GM21526 (cell line): Measurements from ENCODE around the gene FERMT2.

ENCODE experiments used
- ATAC-seq: cut with Tn5 transposase; IDR thresholded peaks from one replicate; pipeline ENCODE4 v1.9.1; 2021; ENCODE audit warnings: moderate library complexity; ENCODE audit not compliant: unreplicated experiment, low FRiP score

FERMT2 gene

DNA sequence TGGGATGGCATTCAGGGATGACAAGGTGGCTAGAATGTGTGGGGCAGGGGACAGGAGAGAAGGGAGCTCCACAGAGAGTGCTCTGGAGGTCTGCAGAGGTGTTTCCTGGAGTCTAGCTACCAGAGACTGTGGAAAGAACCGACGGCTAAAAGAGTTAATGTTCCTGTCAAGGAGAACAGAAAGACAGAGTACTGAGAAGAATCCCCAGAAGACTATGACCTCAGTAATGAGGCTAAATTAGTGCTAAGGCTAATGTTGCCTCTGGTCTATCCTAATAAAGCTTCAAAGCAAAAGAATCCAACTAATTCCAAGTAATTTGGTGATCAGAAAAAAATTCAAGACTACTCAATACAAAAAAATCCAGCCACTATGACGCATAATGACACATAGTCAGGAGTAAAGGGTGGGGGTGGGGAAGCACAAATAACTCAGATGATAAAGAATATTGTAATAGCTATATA lies 44.7 kb downstream of the FERMT2 start:
- ATAC-seq: no peak

- ATAC-seq: no peak
Measured at GRCh38 chr14:52902971-52903619, 47.8 kb downstream of the FERMT2 start.

DNA sequence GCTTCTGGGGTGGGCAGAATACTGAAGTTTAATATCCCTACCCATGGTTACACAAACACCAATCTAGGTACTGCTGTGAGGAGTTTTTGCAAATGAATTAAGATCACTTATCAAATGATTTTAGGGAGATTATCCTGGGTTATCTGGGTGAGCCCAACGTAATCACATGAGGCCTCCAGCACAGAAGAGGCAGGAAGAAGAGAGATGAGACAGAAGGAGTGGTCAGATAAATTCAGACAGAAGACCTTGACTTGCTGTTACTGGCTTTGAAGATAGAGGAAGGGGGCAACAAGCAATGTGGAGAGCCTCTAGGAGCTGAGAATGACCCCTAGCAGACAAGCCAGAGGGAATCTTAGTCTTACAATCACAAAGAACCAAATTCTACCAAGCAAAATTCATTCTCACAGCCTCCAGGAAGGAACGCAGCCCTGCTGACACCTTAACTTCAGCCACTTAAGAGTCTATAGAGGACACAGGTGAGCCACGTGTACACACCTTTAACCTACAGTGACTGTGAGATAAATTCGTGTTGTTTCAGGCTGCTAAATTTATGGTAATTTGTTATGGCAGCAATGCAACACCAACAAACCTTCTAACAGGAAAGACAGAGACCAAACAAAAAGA lies 49.4 kb downstream of the FERMT2 start:
- no peak for ATAC-seq

DNA sequence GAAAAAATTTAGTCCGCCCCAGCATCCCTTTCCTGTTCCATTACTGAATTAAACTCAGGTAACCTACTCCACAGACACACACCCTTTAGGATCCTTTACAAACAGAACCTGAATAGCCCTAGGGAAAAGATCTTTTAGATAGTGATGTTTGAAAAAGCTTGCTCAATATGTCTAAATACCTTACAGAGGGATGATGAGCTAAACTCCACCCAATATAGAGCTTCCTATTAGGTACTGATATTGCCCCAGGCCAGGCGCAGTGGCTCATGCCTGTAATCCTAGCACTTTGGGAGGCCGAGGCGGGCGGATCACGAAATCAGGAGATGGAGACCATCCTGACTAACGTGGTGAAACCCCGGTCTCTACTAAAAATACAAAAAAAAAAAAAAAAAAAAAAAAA lies 50.1 kb downstream of the FERMT2 start:
- no peak for ATAC-seq

DNA sequence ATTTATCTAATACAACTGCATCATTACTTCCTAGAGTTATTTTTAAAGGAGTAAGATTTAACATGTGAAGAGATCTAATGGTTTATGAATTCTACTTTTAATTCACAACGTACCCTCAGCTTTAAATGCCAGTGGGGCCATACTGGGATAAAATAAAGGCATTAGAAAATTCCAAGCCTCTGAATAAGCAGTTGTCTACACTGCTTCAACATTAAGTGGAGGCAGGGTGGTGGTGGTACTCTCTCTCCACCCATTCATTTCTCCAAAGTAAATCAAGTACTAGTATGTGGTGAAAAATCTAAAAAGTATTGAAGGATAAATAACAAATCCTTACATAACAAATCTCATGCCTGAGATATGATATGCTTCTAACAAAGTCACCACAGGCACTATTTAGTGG lies 52.4 kb downstream of the FERMT2 start:
- ATAC-seq: no peak

- ATAC-seq: no peak
Measured at GRCh38 chr14:52895000-52895399, 55.9 kb downstream of the FERMT2 start.

DNA sequence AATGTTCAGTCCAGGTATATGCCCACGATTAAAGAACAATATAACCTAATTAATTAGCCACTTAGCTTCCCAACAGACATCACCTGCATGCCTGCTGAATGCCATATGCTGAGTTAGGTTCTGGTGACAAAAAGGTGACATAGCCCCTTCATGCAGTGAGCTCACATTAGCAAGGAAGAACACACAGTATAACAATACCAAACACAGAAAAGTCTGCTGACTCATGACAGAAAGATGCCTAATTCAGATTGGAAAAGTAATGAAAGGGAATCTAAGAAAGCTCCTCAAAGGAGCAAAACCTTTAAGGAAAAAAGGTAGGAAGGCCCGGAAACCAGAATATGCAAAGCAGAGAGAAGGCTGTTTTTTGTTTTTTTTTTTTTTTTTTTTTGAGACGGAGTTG lies 59.0 kb downstream of the FERMT2 start:
- ATAC-seq: no peak

GRCh38 chr14:52888839-52889838 lies 61.7 kb downstream of the FERMT2 start:
- no peak for ATAC-seq

GRCh38 chr14:52888159-52888558 lies 62.7 kb downstream of the FERMT2 start:
- no peak for ATAC-seq

- ATAC-seq: no peak
Measured at GRCh38 chr14:52885230-52885629, 65.6 kb downstream of the FERMT2 start.

DNA sequence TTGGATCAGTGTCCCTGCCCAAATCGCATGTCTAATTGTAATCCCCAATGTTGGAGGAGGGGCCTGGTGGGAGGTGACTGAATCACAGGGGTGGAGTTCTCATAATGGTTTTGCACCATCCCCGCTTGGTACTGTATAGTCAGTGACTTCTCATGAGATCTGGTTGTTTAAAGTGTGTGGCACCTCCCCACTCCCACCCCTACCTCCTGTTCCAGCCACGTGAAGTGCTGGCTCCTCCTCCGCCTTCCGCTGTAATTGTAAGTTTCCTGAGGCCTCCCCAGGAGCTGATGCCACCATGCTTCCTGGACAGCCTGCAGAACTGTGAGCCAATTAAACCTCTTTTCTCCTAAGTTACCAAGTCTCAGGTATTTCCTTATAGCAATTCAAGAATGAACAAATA lies 67.2 kb downstream of the FERMT2 start:
- no peak for ATAC-seq

- ATAC-seq: no peak
Measured at GRCh38 chr14:52882824-52883223, 68.0 kb downstream of the FERMT2 start.

GRCh38 chr14:52879958-52880357 lies 70.9 kb downstream of the FERMT2 start:
- ATAC-seq: no peak

GRCh38 chr14:52878946-52879345 lies 71.9 kb downstream of the FERMT2 start:
- no peak for ATAC-seq

GRCh38 chr14:52878469-52878868 lies 72.4 kb downstream of the FERMT2 start:
- no peak for ATAC-seq

- ATAC-seq: no peak
Measured at GRCh38 chr14:52877628-52878027, 73.2 kb downstream of the FERMT2 start.

DNA sequence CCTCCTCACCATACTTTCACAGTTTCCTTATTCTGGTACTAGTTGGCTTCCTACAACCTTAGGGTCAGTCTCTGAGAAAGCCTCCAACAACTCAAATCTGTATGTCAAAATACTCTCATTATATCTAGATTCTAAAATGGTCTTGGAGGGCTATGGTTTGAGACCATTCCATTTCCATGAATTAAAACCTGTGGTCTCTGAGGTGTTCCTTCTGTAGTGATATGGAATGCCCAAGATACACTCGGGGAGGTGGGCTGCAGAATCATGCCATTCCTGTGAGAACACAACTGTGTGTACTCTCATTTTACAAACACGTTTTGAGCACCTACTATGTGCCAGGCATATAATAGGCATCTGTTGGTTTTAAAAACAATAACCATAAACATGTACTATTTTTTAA lies 74.0 kb downstream of the FERMT2 start:
- ATAC-seq: no peak

- ATAC-seq: no peak
Measured at GRCh38 chr14:52876311-52876710, 74.5 kb downstream of the FERMT2 start.

- ATAC-seq: no peak
Measured at GRCh38 chr14:52875707-52876106, 75.1 kb downstream of the FERMT2 start.

GRCh38 chr14:52874389-52874788 lies 76.5 kb downstream of the FERMT2 start:
- ATAC-seq: no peak

GRCh38 chr14:52873694-52874093 lies 77.2 kb downstream of the FERMT2 start:
- ATAC-seq: no peak
